ENCODE measurements around the gene LILRA2.

DNA sequence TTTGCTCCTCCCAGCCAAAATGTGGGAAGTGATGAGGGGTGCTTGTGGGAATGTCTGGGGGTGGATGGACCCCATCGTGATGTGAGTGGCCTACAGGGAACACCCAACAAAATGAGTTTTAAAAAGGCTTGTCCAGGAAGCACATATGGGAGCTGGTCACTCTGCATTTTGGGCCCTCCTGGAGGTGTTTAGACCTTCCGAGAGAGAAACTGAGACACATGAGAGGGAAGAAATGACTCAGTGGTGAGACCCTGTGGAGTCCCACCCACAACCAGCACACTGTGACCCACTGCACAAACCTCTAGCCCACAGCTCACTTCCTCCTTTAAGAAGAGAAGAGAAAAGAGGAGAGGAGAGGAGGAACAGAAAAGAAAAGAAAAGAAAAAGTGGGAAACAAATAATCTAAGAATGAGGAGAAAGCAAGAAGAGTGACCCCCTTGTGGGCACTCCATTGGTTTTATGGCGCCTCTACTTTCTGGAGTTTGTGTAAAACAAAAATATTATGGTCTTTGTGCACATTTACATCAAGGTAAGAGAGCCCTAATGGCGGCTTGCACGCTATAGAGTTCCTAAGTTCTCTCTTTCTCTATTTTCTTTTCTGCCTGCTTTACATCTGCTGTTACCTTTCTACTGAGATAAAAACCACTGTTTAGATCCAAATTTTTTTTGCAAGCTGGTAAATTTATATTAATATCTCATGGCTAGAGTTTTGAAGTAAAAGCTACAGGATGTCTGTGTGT, 43.4 kb downstream of the LILRA2 start:
- TF ChIP-seq, protein P1, sequence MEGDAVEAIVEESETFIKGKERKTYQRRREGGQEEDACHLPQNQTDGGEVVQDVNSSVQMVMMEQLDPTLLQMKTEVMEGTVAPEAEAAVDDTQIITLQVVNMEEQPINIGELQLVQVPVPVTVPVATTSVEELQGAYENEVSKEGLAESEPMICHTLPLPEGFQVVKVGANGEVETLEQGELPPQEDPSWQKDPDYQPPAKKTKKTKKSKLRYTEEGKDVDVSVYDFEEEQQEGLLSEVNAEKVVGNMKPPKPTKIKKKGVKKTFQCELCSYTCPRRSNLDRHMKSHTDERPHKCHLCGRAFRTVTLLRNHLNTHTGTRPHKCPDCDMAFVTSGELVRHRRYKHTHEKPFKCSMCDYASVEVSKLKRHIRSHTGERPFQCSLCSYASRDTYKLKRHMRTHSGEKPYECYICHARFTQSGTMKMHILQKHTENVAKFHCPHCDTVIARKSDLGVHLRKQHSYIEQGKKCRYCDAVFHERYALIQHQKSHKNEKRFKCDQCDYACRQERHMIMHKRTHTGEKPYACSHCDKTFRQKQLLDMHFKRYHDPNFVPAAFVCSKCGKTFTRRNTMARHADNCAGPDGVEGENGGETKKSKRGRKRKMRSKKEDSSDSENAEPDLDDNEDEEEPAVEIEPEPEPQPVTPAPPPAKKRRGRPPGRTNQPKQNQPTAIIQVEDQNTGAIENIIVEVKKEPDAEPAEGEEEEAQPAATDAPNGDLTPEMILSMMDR (IDR thresholded peaks at IDR 0.05) = no peak
- no peak for TF ChIP-seq EZH2phosphoT487 (IDR thresholded peaks at IDR 0.05)
